ENCODE measurements around the gene UXS1.
"Not testable (repeated sequence)": the region's sequence is repeated elsewhere in the genome, so short reads cannot be mapped to it uniquely, and the experiment has no call there.

Gene UXS1

GRCh38 chr2:106193977-106194778 is at the start of gene UXS1:
TSS of gene UXS1 (minus strand) at chr2:106194301. CDS start at chr2:106194241, 60 bp downstream.
- TF ChIP-seq CTCF (conservative IDR thresholded peaks at IDR 0.05; ENCODE audit: low read length): no peak
- H3K4me3 ChIP-seq (ENCODE audit: low read length): peak within 1 kb of the TSS; percentile 93
- peak; percentile 96 for DNase-seq (ENCODE audit: low read depth)

GRCh38 chr2:106239491-106239890 is 45.4 kb upstream of the UXS1 start:
- not testable (repeated sequence) for DNase-seq (ENCODE audit: low read depth); H3K4me3 ChIP-seq (ENCODE audit: low read length)

- DNase-seq (ENCODE audit: low read depth); H3K4me3 ChIP-seq (ENCODE audit: low read length): not testable (repeated sequence)
Measured at GRCh38 chr2:106235392-106235791, 41.3 kb upstream of the UXS1 start.

DNA sequence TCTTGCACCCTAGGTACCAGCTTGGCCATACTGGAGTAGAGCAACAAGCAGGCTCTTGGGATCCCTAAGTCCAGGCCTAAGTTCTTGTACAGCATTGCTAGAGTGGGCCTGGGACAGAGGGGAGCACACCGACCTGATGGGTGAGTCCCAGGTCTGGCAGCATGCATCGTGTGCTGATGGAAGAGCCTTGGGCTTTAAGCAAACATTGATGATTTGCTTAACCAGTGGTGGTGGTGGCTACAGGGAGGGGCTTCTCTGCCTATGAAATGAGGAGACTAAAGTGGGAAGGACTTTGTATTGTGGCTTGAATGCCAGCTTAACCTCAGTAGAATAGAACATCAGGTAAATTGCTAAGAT is 39.2 kb upstream of the UXS1 start:
- DNase-seq (ENCODE audit: low read depth): no peak
- TF ChIP-seq CTCF (conservative IDR thresholded peaks at IDR 0.05; ENCODE audit: low read length): no peak
- no peak overlapping the region for H3K4me3 ChIP-seq (ENCODE audit: low read length)

- DNase-seq (ENCODE audit: low read depth): no peak
- TF ChIP-seq CTCF (conservative IDR thresholded peaks at IDR 0.05; ENCODE audit: low read length): no peak
- no peak overlapping the region for H3K4me3 ChIP-seq (ENCODE audit: low read length)
Measured at GRCh38 chr2:106232638-106233349, 38.7 kb upstream of the UXS1 start.

DNA sequence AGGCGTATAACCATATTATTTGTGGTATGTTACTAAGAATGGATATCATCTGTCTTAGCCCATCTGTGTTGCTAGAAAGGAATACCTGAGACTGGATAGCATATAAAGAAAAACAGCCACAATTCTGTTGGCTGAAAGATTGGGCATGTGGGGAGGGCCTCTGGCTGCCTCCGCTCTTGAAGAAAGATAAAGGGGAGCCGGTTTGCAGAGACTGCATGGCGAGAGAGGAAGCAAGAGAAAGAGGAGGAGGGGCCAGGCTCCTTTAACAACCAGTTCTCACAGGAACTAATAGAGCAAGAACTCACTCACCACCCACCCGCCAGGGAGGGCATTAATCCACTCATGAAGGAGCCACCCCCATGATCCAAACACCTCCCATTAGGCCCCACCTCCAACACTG is 29.2 kb upstream of the UXS1 start:
- H3K4me3 ChIP-seq (ENCODE audit: low read length): no peak overlapping the region
- no peak for TF ChIP-seq CTCF (conservative IDR thresholded peaks at IDR 0.05; ENCODE audit: low read length)
- DNase-seq (ENCODE audit: low read depth): no peak

- DNase-seq (ENCODE audit: low read depth): not testable (repeated sequence)
Measured at GRCh38 chr2:106222057-106222456, 28.0 kb upstream of the UXS1 start.

GRCh38 chr2:106219813-106220212 is 25.7 kb upstream of the UXS1 start:
- no peak overlapping the region for H3K4me3 ChIP-seq (ENCODE audit: low read length)
- DNase-seq (ENCODE audit: low read depth): no peak
- no peak for TF ChIP-seq CTCF (conservative IDR thresholded peaks at IDR 0.05; ENCODE audit: low read length)

More at GRCh38 chr2:106222057-106222456, 28.0 kb upstream of the UXS1 start:
- H3K4me3 ChIP-seq (ENCODE audit: low read length): not testable (repeated sequence)

- not testable (repeated sequence) for DNase-seq (ENCODE audit: low read depth); H3K4me3 ChIP-seq (ENCODE audit: low read length)
Measured at GRCh38 chr2:106219157-106219556, 25.1 kb upstream of the UXS1 start.
